HG03558 (cell line): Measurements from ENCODE around the gene ACIN1.
A peak's percentile ranks its signal among the peaks of the same experiment; 100 is the strongest.

Source experiments
- ATAC-seq: cut with Tn5 transposase; IDR thresholded peaks from one replicate; pipeline ENCODE4 v1.9.1; 2021; ENCODE audit warnings: moderate number of reproducible peaks; ENCODE audit not compliant: unreplicated experiment; ENCODE audit errors: extremely low read depth

ACIN1 gene, protein sequence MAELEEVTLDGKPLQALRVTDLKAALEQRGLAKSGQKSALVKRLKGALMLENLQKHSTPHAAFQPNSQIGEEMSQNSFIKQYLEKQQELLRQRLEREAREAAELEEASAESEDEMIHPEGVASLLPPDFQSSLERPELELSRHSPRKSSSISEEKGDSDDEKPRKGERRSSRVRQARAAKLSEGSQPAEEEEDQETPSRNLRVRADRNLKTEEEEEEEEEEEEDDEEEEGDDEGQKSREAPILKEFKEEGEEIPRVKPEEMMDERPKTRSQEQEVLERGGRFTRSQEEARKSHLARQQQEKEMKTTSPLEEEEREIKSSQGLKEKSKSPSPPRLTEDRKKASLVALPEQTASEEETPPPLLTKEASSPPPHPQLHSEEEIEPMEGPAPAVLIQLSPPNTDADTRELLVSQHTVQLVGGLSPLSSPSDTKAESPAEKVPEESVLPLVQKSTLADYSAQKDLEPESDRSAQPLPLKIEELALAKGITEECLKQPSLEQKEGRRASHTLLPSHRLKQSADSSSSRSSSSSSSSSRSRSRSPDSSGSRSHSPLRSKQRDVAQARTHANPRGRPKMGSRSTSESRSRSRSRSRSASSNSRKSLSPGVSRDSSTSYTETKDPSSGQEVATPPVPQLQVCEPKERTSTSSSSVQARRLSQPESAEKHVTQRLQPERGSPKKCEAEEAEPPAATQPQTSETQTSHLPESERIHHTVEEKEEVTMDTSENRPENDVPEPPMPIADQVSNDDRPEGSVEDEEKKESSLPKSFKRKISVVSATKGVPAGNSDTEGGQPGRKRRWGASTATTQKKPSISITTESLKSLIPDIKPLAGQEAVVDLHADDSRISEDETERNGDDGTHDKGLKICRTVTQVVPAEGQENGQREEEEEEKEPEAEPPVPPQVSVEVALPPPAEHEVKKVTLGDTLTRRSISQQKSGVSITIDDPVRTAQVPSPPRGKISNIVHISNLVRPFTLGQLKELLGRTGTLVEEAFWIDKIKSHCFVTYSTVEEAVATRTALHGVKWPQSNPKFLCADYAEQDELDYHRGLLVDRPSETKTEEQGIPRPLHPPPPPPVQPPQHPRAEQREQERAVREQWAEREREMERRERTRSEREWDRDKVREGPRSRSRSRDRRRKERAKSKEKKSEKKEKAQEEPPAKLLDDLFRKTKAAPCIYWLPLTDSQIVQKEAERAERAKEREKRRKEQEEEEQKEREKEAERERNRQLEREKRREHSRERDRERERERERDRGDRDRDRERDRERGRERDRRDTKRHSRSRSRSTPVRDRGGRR

DNA sequence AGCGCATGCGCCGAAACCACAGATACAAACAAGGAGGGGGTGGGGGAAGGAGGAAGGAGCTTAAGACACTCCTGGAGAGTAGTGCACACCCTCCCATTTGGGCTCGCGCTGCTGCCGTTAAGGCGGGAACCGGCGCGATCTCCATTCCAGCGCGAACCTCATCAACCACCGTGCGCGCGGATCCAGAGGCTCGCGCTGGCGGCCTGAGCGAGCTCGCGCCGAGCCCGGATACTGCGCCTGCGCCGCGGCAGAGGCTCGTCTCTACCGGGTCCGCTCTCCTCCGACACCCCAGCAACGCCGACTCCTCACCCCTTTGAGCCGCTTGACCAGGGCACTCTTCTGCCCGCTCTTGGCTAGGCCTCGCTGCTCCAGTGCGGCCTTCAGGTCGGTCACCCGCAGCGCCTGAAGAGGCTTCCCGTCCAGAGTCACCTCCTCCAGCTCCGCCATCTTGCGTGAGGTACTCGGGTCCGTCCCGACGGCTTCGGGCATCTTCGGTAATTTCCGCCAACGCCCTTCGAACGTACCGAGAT lies at the start of gene ACIN1:
ACIN1 (minus strand) TSS at position 471 of the 530 bp plus-strand sequence; CDS start at position 447, 24 bp downstream.
- peak; percentile 6 for ATAC-seq

DNA sequence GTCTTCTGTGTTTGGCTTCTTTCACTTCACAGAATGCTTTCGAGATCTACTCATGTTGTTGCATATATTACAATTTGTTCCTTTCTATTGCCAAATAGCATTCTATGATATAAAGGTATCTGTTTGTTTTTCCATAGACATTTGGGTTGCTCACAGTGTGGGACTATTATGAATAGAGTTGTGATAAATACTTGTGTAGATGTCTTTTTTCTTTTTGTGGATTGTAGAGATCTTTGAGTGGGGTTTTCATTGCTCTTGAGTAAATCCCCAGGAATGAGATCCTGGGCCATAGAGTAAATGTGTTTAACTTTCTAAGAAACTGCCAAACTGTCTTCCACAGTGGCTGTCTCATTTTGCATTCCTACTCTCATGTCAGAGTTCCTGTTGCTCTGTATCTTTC lies 49.0 kb upstream of the ACIN1 start:
- ATAC-seq, result no peak

DNA sequence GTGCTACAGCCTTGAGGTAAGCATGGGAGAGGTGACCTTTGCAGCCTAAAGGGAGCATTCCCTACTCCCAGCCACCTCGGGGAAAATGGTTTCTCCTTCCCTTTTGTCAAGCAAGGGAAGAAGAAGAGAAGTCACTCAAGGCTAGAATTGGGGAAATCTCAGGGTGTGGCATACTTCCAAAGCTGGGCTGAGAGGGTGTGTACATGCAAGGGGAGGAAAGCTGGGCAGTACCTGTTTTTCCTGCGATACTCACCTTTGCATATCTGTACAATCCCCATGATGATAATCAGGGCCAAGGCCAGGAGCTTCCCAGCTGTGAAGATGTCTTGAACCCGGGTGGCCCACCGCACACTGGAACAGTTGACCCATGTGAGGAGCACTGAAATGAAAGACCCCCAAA lies 47.9 kb upstream of the ACIN1 start:
- ATAC-seq, result no peak

DNA sequence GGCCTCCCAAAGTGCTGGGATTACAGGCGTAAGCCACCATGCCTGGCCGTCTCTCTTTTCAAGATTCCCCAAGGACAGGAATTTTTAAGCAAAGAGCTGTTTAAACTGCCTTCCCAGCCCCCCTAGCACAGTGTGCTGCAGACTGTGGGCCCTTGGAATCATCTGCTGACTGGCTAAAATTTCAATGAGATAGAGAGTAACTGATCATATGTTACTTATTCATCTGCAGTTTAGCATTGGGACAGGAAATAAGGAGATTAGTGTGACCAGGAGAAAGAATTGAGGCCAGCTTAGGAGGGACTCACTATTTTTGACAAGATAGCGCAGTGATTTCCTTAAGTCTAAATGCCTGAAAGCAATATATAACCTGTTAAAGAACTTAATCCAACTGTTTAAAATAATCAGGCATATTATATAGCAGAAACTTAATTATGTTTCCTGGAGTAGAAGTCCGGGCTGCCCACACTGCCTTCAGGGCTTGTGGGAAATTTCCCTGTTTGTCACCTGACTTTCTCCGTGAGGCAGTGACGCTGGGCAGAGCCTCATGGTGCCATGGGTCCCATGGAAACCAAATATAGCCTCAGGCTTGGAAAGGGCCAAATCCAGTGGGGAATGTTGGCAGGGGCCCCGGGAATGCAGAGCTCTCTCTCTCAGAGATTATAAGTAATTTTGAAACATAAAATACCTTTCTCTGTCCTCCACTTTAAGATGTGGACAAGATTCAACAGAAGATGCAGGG lies 46.9 kb upstream of the ACIN1 start:
- no peak for ATAC-seq

DNA sequence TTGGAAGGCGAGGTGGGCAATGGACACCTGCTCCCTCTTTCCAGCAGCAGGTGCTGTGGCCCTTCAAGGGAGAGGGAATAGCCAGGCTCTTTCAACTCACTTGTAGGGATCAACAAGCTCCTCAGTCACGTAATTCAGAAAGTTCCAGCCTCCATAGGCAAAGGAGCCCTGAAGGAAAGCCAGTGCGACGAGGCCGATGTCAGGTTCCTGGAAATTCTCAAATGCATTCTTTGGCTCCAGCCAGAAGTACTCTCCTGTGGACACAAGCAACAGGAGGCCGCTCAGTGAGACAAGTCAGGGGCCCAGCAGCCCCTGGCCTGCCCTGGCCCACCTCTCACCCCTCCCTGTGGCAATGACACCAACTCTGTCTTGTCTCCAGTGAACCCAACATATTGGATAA lies 45.4 kb upstream of the ACIN1 start:
- ATAC-seq, result no peak

DNA sequence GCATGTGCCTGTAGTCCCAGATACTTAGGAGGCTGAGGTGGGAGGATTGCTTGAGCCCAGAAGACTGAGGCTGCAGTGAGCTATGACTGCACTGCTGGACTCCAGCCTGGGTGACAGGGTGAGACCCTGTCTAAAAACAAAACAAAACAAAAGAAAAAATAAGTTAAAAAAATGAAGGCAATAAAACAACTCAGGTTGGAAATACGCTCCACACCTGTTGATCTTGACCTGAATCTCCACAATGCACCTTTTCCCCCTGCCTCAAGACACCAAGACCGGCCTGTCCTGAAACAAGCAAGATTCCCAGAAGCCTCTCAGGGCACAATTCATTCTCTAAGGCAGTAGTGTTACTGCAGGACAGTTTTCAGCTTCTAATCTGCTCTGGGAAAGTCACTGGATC lies 44.9 kb upstream of the ACIN1 start:
- no peak for ATAC-seq

DNA sequence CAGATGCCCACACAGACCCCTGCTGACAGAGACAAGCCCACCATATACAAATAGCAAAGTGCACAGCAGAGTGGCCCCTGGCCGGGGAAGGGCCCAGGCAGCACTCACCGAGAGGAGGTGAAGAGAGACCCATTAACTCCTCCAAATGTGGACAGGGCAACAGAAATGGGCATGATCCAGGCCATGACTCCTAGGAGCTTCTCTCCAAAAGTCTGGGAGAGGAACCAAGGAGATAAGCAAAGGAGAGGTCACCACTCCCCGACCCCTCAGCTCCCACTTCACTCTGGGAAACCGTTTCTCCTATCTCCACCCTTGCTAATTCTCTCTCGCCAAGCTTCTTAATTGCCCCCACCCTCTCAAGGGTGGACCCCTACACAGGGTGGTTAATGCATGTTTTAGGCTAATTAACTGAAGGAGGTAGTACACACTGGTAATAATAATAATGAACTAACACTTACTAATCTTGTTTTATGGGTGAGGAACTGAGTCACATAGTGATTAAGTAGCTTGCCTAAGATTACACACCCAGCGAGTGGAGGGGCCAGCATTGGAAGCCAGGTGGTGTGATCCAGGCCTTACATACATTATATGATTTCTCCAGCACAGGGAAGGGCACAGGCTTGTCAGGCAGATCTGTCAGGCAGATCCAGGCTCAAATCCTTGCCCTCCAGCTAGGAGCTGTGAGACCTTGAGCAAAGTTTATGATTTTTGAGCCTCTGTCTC lies 43.0 kb upstream of the ACIN1 start:
- no peak for ATAC-seq

DNA sequence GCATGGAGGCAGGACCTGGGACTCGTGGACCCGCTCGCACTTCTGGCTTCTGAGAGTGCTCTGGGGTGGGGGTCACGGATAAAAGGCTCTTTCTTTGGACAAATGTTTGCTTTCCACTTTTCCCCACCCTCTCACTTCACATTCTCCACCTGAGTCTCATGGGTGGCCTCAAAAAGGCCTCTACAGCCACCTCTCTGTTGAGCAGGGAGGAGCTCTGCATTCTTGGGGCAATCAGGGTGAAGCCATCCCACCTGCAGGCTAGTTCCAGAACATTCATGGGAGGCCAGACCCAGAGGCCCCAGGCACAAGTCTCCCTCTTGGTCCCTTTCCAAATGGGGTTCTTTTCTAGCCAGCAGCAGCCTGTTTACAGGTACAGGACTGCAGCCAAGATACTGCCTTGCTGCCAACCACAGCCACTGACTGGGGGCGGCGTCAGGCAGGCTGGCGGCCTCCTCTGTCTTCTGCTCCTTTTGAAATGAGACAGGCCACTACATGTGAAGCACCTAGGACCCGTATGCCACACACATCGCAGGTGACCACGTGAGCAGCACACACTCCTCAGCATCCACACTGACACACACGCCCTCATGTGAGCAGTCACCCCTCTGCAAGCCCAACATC lies 42.4 kb upstream of the ACIN1 start:
- ATAC-seq, result no peak

DNA sequence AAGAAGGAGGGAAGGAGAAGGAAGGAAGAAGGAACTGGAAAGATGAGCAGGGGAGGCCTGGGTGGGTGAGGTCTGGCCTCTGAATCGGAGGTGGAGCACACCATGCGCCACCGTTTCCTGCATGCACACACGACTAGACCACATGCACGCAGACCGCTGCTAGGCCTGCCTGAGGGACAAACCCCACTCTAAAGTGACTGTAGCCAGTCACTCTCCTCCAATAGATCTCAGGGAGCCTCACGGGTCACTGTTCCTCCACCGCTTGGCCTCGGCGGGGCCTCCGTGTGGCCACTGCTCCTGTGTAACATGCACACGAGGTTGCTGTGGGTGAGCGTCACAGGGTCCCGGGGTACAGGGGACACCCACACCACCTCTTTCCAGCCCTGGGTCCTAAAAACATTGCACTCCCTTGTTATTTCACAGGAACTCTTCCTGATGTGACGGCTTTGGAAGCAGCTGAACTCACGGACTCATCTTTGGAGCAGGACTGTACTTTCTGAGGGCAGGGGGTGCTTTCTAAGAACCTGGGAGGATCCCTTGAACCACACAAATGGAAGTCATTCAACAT lies 41.7 kb upstream of the ACIN1 start:
- ATAC-seq, result no peak

DNA sequence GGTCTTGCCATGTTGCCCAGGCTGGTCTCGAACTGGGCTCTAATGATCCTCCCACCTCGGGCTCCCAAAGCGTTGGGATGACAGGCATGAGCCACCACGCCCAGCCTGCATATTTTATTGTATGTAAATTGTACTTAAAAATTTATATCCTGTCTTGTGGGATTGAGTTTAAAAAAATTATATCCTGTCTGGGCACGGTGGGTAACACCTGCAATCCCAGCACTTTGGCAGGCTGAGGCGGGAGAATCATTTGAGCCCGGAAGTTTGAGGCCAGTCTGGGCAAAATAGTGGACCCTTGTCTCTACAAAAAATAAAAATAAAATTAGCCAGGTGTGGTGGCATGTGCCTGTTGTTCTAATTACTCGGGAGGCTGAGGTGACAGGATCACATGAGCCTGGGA lies 38.0 kb upstream of the ACIN1 start:
- no peak for ATAC-seq

DNA sequence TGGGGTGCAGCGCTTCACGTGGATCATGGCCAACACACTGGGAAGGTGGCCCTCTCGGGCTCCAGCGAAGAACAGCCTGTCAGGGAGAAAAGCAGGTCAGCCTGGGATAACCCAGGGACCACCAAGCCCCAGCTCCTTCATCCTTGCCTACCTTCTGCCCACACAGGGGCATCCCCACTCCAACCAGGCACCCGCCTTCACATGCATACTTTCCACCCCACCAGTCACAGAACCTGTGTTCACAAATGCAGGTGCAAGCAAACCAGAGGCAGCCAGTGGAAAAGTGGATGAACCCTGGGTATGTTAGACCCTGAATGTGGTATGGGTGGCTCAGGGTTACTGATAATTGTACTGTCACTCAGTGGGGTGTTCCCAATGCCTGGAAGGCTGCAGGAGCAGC lies 36.5 kb upstream of the ACIN1 start:
- ATAC-seq, result no peak

DNA sequence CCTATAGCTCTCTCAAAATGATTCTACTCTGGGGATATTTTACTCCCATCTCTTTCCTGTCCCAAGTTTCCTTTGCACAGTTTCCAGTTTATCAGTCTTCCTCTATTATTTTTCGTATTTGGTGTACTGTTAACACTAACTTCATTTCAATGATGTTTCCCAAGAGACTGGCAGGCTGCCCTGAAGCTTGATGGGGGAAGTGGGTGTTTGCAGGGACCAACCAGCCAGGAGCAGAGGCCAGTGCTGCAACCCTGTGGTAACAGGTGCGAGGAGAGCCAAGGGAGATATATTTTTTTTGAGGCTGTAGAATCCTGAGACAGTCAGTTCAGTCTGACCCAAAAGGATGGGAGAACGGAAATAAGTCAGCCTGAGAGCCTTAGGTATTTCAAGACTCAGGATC lies 35.9 kb upstream of the ACIN1 start:
- no peak for ATAC-seq

DNA sequence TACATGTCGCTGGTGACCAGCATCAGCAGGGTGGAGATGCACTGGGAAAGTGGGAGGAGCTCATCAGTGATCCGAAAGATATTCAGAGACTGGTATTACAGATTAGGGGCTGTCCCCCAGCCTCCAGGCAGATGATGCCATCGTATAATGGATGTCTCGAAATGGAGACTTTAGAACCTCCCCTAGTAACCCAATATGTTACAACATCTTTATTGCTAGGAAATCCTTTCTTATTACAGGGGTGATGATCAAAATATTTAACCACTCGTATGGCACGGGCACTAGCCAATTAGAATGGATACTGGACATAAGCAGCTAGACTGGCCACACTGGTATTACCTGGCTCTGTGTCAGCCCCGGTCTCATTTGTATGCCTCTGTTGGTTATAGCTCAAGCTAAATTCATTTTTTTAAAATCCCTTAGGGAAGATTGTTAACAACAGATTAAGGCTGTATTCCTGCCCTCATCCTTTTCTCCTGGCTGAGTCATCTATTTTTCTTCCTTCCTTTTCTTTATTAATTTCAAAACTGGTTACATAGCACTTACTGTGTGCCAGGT lies 34.9 kb upstream of the ACIN1 start:
- ATAC-seq, result no peak

DNA sequence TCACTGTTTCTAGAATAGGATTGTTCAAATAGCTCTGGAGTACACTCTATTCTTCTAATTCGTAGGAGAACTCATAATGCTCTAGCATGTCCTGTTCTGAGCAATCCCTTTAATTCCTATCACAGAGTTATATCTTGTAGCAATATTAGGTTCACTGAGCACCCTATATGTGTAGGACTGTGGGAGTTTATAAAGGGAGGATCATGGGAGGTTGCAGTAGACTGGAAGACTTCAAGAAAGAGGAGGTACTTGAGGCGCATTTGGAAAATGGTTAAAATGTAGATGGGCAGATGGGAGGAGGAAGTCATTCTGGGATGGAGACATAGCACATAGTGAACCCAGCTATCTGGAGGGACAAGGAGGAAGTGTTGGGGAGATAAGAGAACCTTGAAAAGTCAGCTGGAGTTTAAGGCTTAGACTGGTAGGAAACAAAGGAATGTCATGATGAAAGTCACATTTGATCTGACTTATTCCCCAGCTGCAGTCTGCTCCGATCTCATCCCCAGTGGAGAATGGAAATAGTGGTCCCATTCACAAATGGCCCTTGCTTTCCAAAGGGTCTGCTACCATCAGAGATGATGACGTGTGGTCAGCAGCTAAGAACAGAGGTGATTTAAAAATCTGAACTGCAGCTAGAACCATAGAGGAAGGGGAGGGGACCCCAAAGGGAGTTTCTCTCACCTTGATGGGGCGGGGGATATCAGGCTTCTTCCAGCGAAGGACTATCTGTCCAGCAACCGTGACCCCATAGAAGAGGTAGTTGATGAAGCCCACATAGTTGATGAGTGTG lies 34.2 kb upstream of the ACIN1 start:
- ATAC-seq, result no peak

DNA sequence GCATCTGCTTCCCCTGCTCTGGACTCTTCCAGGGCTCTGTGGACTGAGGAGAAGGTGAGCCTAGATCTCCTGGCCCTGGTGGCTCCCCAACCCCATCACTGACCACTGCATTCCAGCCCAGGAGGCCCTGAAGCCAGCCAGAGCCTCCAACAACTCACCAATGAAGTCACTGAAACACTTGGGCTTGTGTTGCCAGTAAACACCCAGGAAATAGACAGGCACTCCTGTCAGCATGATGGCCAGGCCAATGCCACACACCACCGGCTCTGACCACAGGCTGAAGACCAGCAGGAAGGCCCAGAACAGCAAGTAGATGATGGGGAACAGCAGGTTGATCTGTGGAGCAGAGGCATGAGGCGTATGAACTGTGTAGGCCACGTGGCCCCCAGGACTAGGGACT lies 32.9 kb upstream of the ACIN1 start:
- no peak for ATAC-seq

DNA sequence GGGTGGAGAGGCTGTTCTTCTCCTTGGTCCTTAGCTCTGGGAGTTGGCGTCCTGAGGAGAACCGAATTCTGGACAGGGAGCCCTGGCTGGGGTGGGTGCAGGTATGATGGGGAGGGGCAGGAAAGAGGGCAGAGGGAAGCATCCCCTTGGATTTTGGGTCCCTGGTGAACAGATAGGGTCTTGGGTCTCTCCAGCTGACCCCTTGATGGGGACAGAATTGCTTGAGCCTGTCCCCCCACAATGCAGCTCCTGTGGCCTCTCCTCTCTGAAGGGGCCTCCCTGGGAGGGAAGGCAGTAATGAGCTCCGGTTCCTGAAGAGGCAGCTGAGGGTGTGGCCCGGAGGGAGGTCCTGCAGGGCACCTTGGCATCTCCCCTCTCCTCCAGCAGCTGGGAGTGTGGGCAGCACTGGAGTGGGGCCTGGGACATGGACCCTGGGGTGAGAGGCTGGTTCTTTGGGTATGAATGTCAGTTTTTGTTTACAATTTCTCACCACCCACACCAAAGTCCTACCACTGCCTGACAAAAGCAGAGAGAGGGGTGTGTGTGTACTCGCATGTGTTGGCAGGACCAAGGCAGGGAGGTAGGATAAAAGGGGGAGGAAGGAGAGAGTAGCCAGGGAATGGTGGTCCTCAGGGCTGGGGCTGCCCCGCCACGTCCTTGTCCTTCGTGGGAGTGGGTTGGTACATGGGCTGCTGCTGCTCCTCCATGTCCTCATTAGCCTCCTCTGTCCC lies 31.8 kb upstream of the ACIN1 start:
- ATAC-seq, result no peak
